ENCODE measurements around the gene MANEA.

MANEA gene

DNA sequence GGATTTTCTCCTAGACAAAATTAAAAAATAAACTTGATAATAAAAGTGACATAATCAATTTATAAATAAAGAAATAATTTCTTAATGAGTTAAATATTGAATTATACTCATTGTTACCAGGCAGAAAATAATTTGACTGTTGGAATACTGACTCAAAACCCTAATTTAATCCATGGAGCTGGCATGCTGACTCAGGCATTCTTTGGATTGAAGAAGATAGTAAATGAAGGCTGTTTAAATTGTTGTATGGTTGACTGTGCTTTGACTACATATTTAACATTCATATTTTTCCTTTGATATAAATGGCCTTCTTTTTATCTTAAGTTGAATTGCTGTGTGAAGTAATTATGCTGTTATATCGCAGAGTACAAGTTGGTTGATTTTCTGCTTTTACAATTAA is 11.7 kb downstream of the MANEA start:
- DNase-seq, result no peak
- ATAC-seq, result no peak

DNA sequence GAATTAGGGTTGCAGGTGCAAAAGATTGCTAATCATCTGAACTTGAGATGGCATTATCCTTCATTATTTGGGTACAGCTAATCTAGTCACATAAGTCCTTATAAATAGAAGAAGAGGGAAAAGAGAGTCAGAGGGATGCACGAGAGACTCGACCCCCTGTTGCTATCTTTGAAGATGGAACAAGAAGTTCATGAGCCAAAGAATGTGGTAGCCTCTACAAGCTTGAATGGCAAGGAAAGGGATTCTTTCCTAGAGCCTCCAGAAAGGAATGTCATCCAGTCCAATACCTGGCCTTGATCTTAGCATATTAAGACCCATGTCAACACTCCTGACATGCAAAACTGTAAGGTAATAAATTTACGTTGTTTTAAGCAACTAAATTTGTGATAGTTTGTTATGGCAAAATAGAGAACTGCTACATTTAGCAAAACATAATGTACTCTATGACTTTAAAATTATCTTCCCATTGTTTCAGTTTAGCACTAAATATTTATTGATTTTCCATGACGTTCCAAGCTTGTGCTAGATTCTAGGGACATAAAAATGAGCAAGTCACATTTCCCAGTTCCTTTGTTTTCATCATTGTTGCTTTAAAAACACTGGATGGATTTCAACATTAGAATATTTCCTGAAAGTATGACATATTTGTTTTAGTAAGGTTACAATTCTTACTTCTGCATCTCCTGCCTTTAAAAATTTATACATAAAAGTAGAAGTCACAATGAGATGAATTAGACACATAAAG is 12.7 kb downstream of the MANEA start:
- DNase-seq, result no peak
- no peak for ATAC-seq

DNA sequence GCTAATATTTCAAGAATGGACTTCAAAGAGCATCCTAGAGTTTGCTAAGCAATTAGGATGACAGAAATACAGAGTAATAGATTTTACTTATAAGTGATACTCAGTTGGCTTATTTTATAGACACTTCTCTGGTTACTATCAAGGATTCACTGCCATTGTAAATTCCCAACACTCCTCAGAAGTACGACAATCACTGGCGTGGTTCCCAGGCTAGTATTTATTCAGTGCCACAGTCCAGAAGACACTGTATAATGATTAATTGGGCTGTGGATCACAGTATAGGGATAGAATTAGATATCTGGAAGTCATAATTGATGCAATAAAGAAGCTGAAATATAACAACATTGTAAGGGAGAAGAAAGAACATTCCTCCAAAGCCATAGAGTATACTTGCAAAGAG is 15.7 kb downstream of the MANEA start:
- DNase-seq, result no peak

DNA sequence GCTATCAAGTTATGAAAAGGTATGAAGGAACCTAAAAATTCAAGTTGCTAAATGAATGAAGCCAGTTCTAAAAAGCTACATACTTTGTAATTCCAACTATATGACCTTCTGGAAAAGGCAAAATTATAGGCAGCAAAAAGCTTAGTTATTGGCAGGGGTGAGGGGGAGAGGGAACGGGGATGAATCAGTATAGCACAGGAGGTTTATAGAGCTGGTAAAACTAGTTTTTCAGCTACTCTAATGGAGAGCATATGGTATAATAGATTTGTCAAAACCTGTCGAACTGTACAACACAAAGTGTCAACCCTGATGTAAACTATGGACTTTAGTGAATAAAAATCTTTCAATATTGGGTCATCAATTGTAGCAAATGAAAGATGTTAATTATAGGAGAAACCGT is 18.7 kb downstream of the MANEA start:
- no peak for DNase-seq

More for the DNA sequence above, 15.7 kb downstream of the MANEA start:
- no peak for ATAC-seq

DNA sequence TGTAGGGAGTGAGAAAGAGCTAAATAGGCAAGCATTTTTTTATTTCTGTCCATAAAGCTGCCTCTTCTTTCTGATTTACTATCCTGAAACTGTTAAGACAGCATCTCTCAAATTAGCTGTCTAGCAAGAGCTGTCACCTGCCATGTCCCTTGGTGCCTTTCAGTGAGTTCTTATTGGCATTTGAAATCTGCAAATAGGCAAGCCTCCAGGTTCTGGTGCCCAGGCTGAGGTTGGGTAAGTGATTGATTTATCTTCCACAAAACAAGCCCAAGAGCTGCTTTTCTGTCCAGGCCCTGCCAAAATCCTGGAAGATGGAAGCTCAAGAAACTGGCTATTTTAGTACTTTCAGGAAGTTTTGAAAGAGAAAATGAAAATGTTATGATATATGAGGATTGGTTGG is 22.4 kb downstream of the MANEA start:
- ATAC-seq, result no peak
- no peak for DNase-seq

More for the DNA sequence above, 18.7 kb downstream of the MANEA start:
- no peak for ATAC-seq

DNA sequence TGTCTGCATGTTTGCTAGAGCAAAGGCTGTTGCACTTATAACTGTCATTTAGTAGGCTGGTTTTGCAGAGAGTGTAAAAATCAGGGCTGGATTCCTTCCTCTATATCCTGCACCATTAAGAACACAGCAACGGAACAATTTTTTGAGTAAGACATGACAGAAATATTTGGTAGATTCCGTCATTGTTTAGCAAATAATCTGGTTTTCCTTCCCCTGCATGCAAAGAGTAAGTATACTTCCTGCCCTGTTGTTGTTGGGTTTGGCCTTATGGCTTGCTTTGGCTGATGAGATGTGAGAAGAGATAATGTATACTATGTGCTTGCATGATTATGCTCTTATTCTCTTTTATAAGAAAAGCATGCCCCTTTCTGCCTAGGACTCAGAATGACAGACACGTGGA is 23.8 kb downstream of the MANEA start:
- DNase-seq (no peak), ATAC-seq (no peak)

DNA sequence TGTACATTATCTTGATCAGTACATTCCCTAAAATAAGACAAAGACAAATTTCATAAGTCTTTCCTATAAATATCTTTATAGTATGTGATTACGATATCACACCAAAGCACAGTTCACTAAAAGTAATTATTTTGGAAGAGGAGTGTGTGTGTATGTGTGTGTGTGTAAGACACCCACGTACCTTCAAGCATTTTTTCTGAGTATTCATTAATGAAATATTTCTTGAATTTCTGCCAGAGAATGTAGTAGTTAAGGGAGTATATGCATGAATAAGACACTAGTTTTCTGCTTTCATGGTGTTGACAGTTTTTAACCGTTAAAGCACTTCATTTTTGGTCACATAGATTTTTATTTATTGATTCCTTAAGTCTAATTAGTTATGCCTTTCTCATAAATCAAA is 36.8 kb downstream of the MANEA start:
- no peak for ATAC-seq
- no peak for DNase-seq

DNA sequence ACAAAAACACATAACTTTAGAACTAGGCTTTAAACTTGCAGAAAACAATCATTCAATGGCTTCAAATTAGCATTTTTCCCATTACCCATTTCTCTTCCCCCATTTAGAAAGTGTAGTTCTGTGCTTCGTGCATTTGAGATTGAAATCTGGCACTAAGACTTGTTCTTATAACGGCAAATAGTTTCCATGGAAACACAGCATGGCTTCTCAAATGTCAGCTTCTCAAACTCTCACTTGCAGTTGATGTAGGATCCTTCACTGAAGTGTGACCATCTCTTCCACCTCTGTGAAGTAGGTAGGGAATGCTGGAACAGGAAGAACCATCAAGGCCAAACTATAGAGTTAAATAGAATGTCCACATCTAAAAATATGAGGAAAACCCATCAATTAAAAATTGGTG is 52.2 kb downstream of the MANEA start:
- no peak for DNase-seq
- ATAC-seq, result no peak

DNA sequence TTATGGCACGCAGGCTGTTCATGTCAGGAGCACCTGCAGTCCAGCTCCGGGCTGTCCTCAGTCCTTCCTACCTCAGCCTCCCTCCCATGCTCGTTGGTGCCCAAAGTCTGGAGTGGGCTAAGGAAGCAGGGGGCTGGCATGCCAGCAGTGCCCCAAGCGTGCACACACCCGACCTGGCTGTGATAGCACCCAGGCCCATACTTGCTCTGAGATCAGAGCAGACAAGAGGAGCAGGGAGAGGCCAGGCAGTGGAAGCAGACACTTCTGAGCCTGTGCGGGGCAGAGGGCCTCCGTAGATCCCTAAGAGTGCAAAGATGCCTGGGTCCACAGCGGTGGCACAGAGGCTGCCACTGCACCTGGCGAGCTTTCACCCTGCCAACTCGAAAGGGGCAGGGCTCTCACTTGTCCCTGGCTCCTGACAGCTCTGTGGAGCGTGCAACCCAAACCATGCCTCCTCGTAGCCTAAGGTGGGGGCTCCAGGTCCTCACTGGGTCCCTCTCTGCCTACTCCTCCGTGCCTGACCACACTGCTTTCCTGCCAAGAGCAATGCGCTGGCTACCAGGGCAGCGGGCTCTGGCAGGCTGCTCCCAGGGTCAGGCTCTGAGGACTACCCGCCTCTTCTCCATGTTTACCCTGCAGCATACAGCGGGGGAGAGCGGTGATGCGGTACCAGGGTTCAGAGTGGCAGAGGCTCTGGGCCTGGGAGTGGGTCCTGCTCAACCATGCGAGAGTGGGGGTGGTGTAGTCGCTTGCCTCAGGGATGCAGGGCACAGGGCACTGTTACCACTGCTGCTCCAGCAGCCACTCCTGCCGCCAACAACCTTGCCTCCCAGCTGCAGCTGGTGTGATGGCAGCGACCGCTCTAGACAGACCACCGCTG is 59.5 kb downstream of the MANEA start:
- ATAC-seq (peak; percentile 23), DNase-seq (no peak)

DNA sequence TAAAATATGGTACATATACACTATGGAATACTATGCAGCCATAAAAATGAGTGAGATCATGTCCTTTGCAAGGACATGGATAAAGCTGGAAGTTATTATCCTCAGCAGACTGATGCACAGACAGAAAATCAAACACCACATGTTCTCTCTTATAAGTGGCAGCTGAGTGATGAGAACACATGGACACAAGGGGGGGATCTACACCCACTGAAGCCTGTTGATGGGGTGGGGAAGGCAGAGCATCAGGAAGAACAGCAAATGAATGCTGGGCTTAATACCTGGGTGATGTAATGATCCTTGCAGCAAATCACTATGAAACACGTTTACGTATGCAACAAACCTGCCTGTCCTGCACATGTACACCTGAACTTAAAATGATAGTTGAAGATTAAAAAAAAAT is 71.3 kb downstream of the MANEA start:
- ATAC-seq, result no peak
- no peak for DNase-seq

DNA sequence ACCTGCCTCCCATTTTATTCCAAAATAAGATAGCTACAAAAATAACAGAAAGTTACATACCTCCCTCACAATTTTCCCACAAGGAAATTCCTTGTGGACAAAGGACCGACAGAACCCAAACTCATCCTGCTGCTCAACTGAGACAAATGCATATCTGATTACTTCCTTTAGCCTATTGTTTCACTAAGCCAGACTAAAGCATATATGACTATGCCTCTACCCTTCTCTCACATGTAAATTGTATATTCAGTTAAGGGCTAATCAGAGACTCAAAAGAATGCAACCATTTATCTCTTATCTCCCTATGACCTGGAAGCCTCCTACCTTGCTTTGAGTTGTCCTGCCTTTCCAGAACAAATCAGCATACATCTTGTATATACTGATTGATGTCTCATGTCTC is 72.1 kb downstream of the MANEA start:
- ATAC-seq (no peak), DNase-seq (no peak)

DNA sequence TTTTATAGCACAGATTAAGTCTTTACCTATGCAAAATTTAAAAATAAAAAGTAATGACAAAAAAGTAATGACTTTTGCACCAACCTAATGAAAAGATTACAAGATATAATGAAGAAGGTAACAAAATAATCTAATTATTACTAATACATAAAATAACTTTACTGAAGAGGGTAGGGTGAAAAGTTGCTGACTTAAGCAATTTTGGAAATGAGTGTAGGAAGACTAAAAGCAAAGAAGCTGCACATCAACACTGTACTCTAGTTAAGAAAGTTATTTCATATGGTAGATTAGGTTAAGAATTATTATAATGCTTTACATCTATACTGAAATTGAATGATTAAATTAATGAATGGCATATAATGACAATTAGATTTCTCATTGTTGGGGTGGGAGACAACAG is 76.8 kb downstream of the MANEA start:
- ATAC-seq (no peak), DNase-seq (no peak)

DNA sequence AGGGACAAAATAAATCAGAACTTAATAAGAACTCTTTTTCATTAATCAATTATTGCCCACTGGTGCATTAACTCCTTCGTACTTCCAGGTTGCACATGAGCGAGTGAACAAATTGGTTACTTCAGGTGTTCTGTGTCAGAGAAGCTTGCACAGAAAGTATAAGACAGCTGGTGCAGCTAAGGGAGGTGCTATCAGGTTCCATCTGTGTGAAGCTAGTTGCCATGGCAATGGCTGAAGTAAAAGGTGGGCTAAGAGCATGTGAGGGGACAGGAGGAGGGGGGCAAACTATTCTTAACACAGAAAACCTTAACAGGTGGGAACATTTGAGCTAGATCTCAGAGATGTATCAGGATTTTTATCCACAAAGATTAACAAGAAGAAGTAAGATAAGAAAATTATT is 81.6 kb downstream of the MANEA start:
- DNase-seq (no peak), ATAC-seq (no peak)
